Gastrocnemius medialis (tissue), 4 donors: ENCODE data around the gene KCNS1.

Source experiments
- CTCF ChIP-seq, 5 experiments: fragments of 450-650 bp in 3 of 5; fragments of 200-600 bp in 2 of 5; sonication (generic) in 2 of 5; IDR thresholded peaks in 4 of 5; conservative IDR thresholded peaks in 1 of 5; 1 replicate in 4 of 5; 2 replicates in 1 of 5; pipeline ENCODE4 v1.5.1; 2016 to 2019; ENCODE audit warnings: antibody characterized with exemption in 5 of 5, mild to moderate bottlenecking in 3 of 5, moderate library complexity in 3 of 5
- POLR2A ChIP-seq, 2 donors: fragments of 450-650 bp; IDR thresholded peaks; one replicate each; pipeline ENCODE4 v1.6.1; 2017; ENCODE audit warnings: antibody characterized with exemption in 2 of 2, mild to moderate bottlenecking in 2 of 2, moderate library complexity in 2 of 2

DNA sequence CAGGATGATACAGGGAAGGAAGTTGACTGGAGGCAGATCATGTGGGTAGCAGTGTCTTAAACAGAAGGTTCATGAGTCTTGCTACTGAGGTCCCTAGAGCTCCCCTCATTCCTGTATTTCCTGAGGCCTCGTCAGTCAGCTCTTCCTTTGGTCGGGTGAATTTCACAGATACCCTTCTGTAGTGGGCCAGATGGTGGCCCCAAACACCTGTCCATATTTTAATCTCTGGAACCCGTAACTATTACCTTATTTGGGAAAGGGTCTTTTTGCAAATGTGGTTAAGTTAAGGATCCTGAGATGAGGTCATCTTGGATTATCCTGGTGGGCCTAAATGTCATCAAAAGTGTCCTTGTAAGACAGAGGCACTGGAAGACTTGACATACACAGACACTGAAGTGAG lies 9.6 kb downstream of the KCNS1 start:
- TF ChIP-seq CTCF (IDR thresholded peaks at IDR 0.05 in 4 of 5, conservative IDR thresholded peaks at IDR 0.05 in 1 of 5), result no peak
- TF ChIP-seq POLR2A (IDR thresholded peaks at IDR 0.05), result no peak
